Panc1 (cell line): ENCODE data around the gene C1orf198.

ENCODE experiments used
- CTCF ChIP-seq: fragments of 450-650 bp; IDR thresholded peaks from 2 replicates; pipeline ENCODE4 v1.5.1; 2017; ENCODE audit warnings: mild to moderate bottlenecking
- SIN3A ChIP-seq: IDR thresholded peaks from 2 replicates; pipeline ENCODE4 v1.6.1; 2012; ENCODE audit warnings: low read depth, mild to moderate bottlenecking, low read length, moderate library complexity, borderline replicate concordance; ENCODE audit not compliant: insufficient read depth

DNA sequence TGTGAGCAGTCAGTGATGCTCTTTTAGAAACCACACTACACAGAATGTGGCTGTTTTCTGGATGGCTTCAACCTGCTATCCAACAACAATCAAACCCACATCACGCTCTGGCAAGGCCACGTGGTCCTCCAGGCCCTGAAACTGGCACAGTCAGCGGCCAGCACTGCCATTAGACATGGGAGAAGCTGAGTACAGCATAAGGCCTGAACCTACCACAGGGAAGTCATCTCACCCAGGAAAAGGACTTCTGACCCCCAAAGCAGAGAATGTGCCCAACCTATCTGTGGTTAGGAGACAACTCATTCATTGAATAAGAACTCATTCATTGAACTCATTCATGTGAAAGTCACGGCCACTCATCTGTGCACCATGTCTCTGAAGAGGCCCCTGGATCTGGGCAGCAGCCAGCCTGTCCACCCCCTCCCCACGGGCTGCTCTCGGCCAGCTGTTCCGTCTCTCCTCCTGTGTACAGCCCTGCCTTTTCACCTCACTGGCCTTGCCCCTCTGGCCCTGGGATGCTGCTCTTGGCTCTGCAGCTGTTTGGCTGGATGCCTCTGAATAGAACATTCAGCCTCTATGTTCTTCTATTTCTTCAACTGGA lies 41.1 kb downstream of the C1orf198 start:
- TF ChIP-seq CTCF (no peak), SIN3A (no peak)
